Skeletal muscle tissue (tissue), 4 donors: ENCODE measurements around the gene TM4SF4. TPM values are rescaled to one million over a fixed set of nuclear protein-coding genes. Genes with fewer than 3 reads are reported as not detected.
A peak's percentile ranks its signal among the peaks of the same experiment; 100 is the strongest.

Source experiments
- H3K27ac ChIP-seq: one replicate; pipeline ENCODE4 v1.7.0; 2013; ENCODE audit warnings: mild to moderate bottlenecking, low read depth, low read length, inconsistent platforms
- H3K27me3 ChIP-seq, 3 donors: one replicate each; pipeline ENCODE4 v1.7.0; 2013; ENCODE audit warnings: low read length in 3 of 3; ENCODE audit not compliant: control insufficient read depth in 3 of 3, insufficient read depth in 3 of 3
- H3K36me3 ChIP-seq, 3 donors: one replicate each; pipeline ENCODE4 v1.7.0; 2013; ENCODE audit warnings: low read length in 3 of 3; ENCODE audit not compliant: control insufficient read depth in 3 of 3, insufficient read depth in 3 of 3
- H3K4me1 ChIP-seq, 3 donors: one replicate each; pipeline ENCODE4 v1.7.0; 2013; ENCODE audit warnings: low read length in 3 of 3, mild to moderate bottlenecking in 3 of 3; ENCODE audit not compliant: control insufficient read depth in 3 of 3, insufficient read depth in 3 of 3
- H3K4me3 ChIP-seq, 3 donors: one replicate each; pipeline ENCODE4 v1.7.0; 2013; ENCODE audit warnings: low read length in 3 of 3
- H3K9ac ChIP-seq, 3 donors: one replicate each; pipeline ENCODE4 v1.7.0; 2013; ENCODE audit warnings: low read length in 3 of 3, mild to moderate bottlenecking in 3 of 3, moderate library complexity in 2 of 3, low read depth in 1 of 3
- H3K9me3 ChIP-seq, 3 donors: one replicate each; pipeline ENCODE4 v1.7.0; 2013; ENCODE audit warnings: low read length in 3 of 3; ENCODE audit not compliant: control insufficient read depth in 3 of 3
- total RNA-seq: library from RNA; depleted of rRNA; stranded (reverse); fragments of >200 nt; gene quantifications from one replicate; pipeline ENCODE4 v1.2.3, GENCODE V29; 2014
- donor health status: Osteomylitis.

Gene TM4SF4
- total RNA-seq, 1 donor from 2014 or later, result not detected

GRCh38 chr3:149465351-149465883 is 9.1 kb upstream of the TM4SF4 start:
- Histone ChIP-seq H3K36me3 (no peaks in the 10 kb centered on the region), H3K9me3 (no peaks in the 10 kb centered on the region), H3K27ac (no peak overlapping the region), H3K9ac (no peak overlapping the region), H3K27me3 (no peaks in the 10 kb centered on the region), H3K4me1 (peaks cover 2 to 6% (median 6%) of the 10 kb centered on the region in 3 donors), H3K4me3 (no peak overlapping the region)

- Histone ChIP-seq H3K4me1 (peaks cover 0 to 6% (median 4%) of the 10 kb centered on the region in 3 donors), H3K4me3 (no peak overlapping the region), H3K9ac (no peak overlapping the region), H3K36me3 (no peaks in the 10 kb centered on the region), H3K9me3 (no peaks in the 10 kb centered on the region), H3K27me3 (no peaks in the 10 kb centered on the region), H3K27ac (peak overlapping the region; percentile 13)
Observed at GRCh38 chr3:149466192-149466591, 8.3 kb upstream of the TM4SF4 start.

- Histone ChIP-seq H3K36me3 (no peaks in the 10 kb centered on the region), H3K4me3 (no peak overlapping the region), H3K9ac (no peak overlapping the region), H3K4me1 (peaks cover 14 to 25% (median 20%) of the 10 kb centered on the region in 3 donors), H3K9me3 (no peaks in the 10 kb centered on the region), H3K27ac (no peak overlapping the region), H3K27me3 (no peaks in the 10 kb centered on the region)
Observed at GRCh38 chr3:149468504-149469212, 5.8 kb upstream of the TM4SF4 start.

- H3K9me3 ChIP-seq, result no peaks in the 10 kb centered on the region
- peaks cover 17 to 42% (median 36%) of the 10 kb centered on the region in 3 donors for H3K4me1 ChIP-seq
- H3K9ac ChIP-seq, result no peak overlapping the region
- H3K36me3 ChIP-seq, result no peaks in the 10 kb centered on the region
- no peak overlapping the region for H3K27ac ChIP-seq
- H3K4me3 ChIP-seq, result no peak overlapping the region
- no peaks in the 10 kb centered on the region for H3K27me3 ChIP-seq
Observed at GRCh38 chr3:149470381-149470780, 4.1 kb upstream of the TM4SF4 start.

GRCh38 chr3:149472030-149472797 is 2.3 kb upstream of the TM4SF4 start:
- no peak overlapping the region for H3K9ac ChIP-seq
- no peaks in the 10 kb centered on the region for H3K27me3 ChIP-seq
- H3K27ac ChIP-seq, result peak overlapping the region; percentile 37

GRCh38 chr3:149473357-149474249 is 894 bp upstream of the TM4SF4 start:
- no peak overlapping the region for H3K9ac ChIP-seq
- no peaks in the 10 kb centered on the region for H3K27me3 ChIP-seq
- no peak overlapping the region for H3K4me3 ChIP-seq
- H3K9me3 ChIP-seq, result no peaks in the 10 kb centered on the region
- peaks cover 19 to 41% (median 34%) of the 10 kb centered on the region in 3 donors for H3K4me1 ChIP-seq
- peak overlapping the region; percentile 54 for H3K27ac ChIP-seq
- H3K36me3 ChIP-seq, result no peaks in the 10 kb centered on the region

More at GRCh38 chr3:149472030-149472797, 2.3 kb upstream of the TM4SF4 start:
- Histone ChIP-seq H3K9me3 (no peaks in the 10 kb centered on the region), H3K36me3 (no peaks in the 10 kb centered on the region), H3K4me3 (no peak overlapping the region), H3K4me1 (peaks cover 19 to 41% (median 34%) of the 10 kb centered on the region in 3 donors)

- Histone ChIP-seq H3K4me3 (no peak overlapping the region), H3K9ac (no peak overlapping the region), H3K9me3 (no peaks in the 10 kb centered on the region), H3K27ac (no peak overlapping the region), H3K27me3 (no peaks in the 10 kb centered on the region), H3K36me3 (no peaks in the 10 kb centered on the region), H3K4me1 (peaks cover 31 to 42% (median 41%) of the 10 kb centered on the region in 3 donors)
Observed at GRCh38 chr3:149475451-149476060, 1.1 kb downstream of the TM4SF4 start.

GRCh38 chr3:149476225-149476624 is 1.7 kb downstream of the TM4SF4 start:
- Histone ChIP-seq H3K36me3 (no peaks in the 10 kb centered on the region), H3K9ac (no peak overlapping the region), H3K4me1 (peaks cover 31 to 42% (median 41%) of the 10 kb centered on the region in 3 donors), H3K27ac (no peak overlapping the region), H3K27me3 (no peaks in the 10 kb centered on the region), H3K4me3 (no peak overlapping the region), H3K9me3 (no peaks in the 10 kb centered on the region)

- H3K9ac ChIP-seq, result peak overlapping the region in 1 of 3 donors; percentile 41
- H3K27ac ChIP-seq, result no peak overlapping the region
- no peaks in the 10 kb centered on the region for H3K27me3 ChIP-seq
Observed at GRCh38 chr3:149479621-149480325, 5.3 kb downstream of the TM4SF4 start.

More at GRCh38 chr3:149479621-149480325, 5.3 kb downstream of the TM4SF4 start:
- H3K4me1 ChIP-seq, result peaks cover 8 to 14% (median 14%) of the 10 kb centered on the region in 3 donors
- H3K36me3 ChIP-seq, result no peaks in the 10 kb centered on the region
- no peak overlapping the region for H3K4me3 ChIP-seq
- no peaks in the 10 kb centered on the region for H3K9me3 ChIP-seq
